Measurements from ENCODE around the gene KCNQ1. TPM values are rescaled to one million over a fixed set of nuclear protein-coding genes. Genes with fewer than 3 reads are reported as not detected.

KCNQ1 gene
- total RNA-seq, 3 donors from 2014 or later (not counting 1 experiment from before 2014, with no cell fraction given), result 1.9 to 7.8 (median 3.3) TPM

- 90% methylated on average over 28 of the region's 28 CpGs for WGBS (ENCODE audit: insufficient coverage)
- no peak for DNase-seq
- Histone ChIP-seq H3K36me3 (ENCODE audit: control insufficient read depth, insufficient read depth, low read length) (no peaks in the 10 kb centered on the region), H3K9me3 (ENCODE audit: control insufficient read depth, insufficient read depth, low read length) (no peaks in the 10 kb centered on the region), H3K4me1 (ENCODE audit: control insufficient read depth, insufficient read depth, low read length) (peaks cover 35% of the 10 kb centered on the region), H3K27me3 (ENCODE audit: control insufficient read depth, insufficient read depth, low read length) (no peaks in the 10 kb centered on the region), H3K4me3 (ENCODE audit: low read length) (no peak overlapping the region), H3K27ac (ENCODE audit: low read length) (no peak overlapping the region)
- no peak for TF ChIP-seq CTCF (IDR thresholded peaks at IDR 0.05)
- Mint-ChIP-seq H3K36me3 (no peaks in the 10 kb centered on the region), H3K4me1 (peaks cover 23 to 27% of the 10 kb centered on the region in 2 donors), H3K27ac (no peak overlapping the region), H3K9me3 (no peaks in the 10 kb centered on the region), H3K4me3 (no peak overlapping the region), H3K27me3 (ENCODE audit: low read depth in 2 of 2) (no peaks in the 10 kb centered on the region)
- no peak for ATAC-seq
- intact Hi-C loops (cut with micrococcal nuclease), result no loop called here
Measured at GRCh38 chr11:2890466-2891294, 445.9 kb downstream of the KCNQ1 start.

DNA sequence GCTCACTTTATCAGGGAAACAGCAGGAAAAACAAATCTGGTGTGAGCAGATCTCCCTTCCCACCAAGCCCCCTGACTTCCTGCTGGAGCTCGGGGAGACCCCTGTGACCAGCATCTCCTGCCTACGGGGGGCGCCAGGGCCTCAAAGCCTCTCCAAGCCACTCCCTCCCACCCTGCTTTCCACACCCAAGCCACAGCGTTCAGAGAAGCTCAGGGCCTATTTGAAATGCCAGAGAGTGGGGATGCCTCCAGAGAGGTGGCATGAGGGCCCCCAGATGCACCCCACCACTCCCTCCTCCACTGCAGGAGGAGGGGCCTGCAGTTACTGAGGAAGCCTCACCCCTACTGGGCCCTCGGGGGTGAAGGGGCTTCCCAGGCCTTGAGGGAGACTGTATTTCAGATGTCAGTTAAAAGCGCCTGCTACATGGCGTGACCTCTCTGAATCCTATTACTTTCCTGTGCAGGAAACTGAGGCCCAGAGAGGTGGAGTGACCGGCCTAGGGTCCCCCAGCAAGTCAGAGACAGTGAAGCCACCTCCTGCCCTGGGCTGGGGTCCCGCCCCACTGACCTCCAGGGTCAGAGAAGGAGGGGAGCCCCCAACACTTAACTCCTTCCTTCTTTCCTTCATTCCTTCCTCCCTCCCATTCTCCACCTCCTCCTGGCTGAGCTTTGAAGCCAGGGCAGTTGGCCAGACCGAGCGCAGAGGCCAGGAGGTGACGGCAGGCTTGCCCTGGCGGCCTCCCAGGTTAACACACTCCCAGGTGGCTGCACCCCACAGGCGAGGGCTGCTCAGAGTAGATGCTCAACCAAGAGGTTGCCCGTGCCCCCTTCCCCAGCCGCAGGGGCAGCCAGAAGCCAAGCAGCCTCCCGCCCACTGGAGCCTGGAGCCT, 446.8 kb downstream of the KCNQ1 start:
- Mint-ChIP-seq H3K9me3 (no peaks in the 10 kb centered on the region), H3K27ac (peak overlapping the region; percentile 74 to 83)
- peak overlapping the region; percentile 33 for H3K4me3 ChIP-seq (ENCODE audit: low read length)

DNA sequence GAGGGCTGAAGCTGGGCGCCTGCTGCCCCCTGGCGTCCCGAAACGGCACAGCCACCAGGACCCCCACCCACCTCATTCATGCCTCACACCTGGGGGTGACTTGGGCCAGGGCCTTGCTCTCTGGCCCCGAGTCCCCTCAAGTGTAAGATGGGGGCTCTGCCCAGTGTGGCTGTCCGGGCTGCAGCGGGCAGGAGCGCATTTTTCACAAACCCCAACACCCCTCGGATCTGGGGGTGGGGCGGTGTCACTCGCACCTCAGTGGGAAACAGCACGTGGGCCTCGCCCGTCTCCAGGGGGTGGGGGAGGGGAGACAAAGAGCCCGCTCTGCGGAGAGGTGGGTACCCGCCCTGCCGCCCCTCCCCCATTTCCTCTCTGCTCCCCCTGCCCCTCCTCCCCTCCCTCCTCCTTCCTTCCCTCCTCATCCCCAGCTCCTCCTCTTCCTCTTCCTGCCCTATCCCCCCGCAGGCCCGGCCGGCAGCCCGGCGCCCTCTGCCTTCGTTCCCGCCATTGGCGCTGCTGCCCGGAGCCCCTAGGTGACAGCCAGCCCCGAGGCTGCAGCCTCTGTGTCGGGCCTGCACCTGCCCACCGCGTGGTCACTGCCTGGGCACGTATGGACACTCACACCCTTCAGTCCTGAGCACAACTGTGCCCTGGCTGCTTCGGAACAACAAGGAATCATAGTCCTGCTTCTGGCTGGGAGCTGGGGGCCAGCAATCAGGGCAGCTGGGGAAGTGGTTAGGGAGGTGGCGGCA, 447.6 kb downstream of the KCNQ1 start:
- no peaks in the 10 kb centered on the region for H3K9me3 Mint-ChIP-seq
- peak; percentile 54 to 56 (median 56) for ATAC-seq
- H3K27me3 ChIP-seq (ENCODE audit: control insufficient read depth, insufficient read depth, low read length), result no peaks in the 10 kb centered on the region
- no peaks in the 10 kb centered on the region for H3K9me3 ChIP-seq (ENCODE audit: control insufficient read depth, insufficient read depth, low read length)
- DNase-seq, result peak; percentile 59 to 81
- no peaks in the 10 kb centered on the region for H3K27me3 Mint-ChIP-seq (ENCODE audit: low read depth in 2 of 2)
- no peaks in the 10 kb centered on the region for H3K36me3 Mint-ChIP-seq
- intact Hi-C loops (cut with micrococcal nuclease), result loop anchor here (1.0 kb wide), 1 partner anchor 360 kb away; no protein-coding TSS in a partner anchor
- peaks cover 34% of the 10 kb centered on the region for H3K4me1 ChIP-seq (ENCODE audit: control insufficient read depth, insufficient read depth, low read length)
- H3K27ac Mint-ChIP-seq, result peak overlapping the region; percentile 74 to 83
- under 1% methylated on average over 25 of the region's 34 CpGs for WGBS (ENCODE audit: insufficient coverage)
- TF ChIP-seq CTCF (IDR thresholded peaks at IDR 0.05), result peak; percentile 81
- H3K36me3 ChIP-seq (ENCODE audit: control insufficient read depth, insufficient read depth, low read length), result no peaks in the 10 kb centered on the region
- peak overlapping the region; percentile 81 for H3K4me3 Mint-ChIP-seq
- peak overlapping the region; percentile 33 for H3K4me3 ChIP-seq (ENCODE audit: low read length)
- H3K27ac ChIP-seq (ENCODE audit: low read length), result peak overlapping the region; percentile 48
- peaks cover 23 to 39% of the 10 kb centered on the region in 2 donors for H3K4me1 Mint-ChIP-seq

More for the DNA sequence above, 446.8 kb downstream of the KCNQ1 start:
- Mint-ChIP-seq H3K36me3 (no peaks in the 10 kb centered on the region), H3K4me3 (peak overlapping the region; percentile 74), H3K27me3 (ENCODE audit: low read depth in 2 of 2) (no peaks in the 10 kb centered on the region), H3K4me1 (peaks cover 23 to 35% of the 10 kb centered on the region in 2 donors)
- 53% methylated on average over 17 of the region's 17 CpGs for WGBS (ENCODE audit: insufficient coverage)
- TF ChIP-seq CTCF (IDR thresholded peaks at IDR 0.05), result no peak
- Histone ChIP-seq H3K36me3 (ENCODE audit: control insufficient read depth, insufficient read depth, low read length) (no peaks in the 10 kb centered on the region), H3K4me1 (ENCODE audit: control insufficient read depth, insufficient read depth, low read length) (peaks cover 31% of the 10 kb centered on the region), H3K27me3 (ENCODE audit: control insufficient read depth, insufficient read depth, low read length) (no peaks in the 10 kb centered on the region), H3K27ac (ENCODE audit: low read length) (peak overlapping the region; percentile 48), H3K9me3 (ENCODE audit: control insufficient read depth, insufficient read depth, low read length) (no peaks in the 10 kb centered on the region)
- DNase-seq (peak in 1 of 2 donors; percentile 38), ATAC-seq (no peak)
- intact Hi-C loops (cut with micrococcal nuclease), result loop anchor here (1.0 kb wide), 1 partner anchor 359 kb away; no protein-coding TSS in a partner anchor
